OCI-LY3 (cell line): ENCODE data around the gene ATXN2.
A peak's percentile ranks its signal among the peaks of the same experiment; 100 is the strongest.
"Not testable (repeated sequence)": the region's sequence is repeated elsewhere in the genome, so short reads cannot be mapped to it uniquely, and the experiment has no call there.

Source experiments
- H2AFZ ChIP-seq: fragments of 200-600, 300-600 bp; shearing (Covaris generic); 2 replicates; pipeline ENCODE4 v1.6.0; 2014; ENCODE audit warnings: antibody characterized with exemption, low read depth, low read length
- H3K27ac ChIP-seq: fragments of 200-600, 300-600 bp; sonication (generic); 2 replicates; pipeline ENCODE4 v1.5.1; 2014; ENCODE audit warnings: mild to moderate bottlenecking, low read length, moderate library complexity, mixed read lengths
- H3K27me3 ChIP-seq: fragments of 200-600, 300-600 bp; sonication (generic); 2 replicates; pipeline ENCODE4 v1.6.1; 2014; ENCODE audit warnings: low read depth, low read length, mixed read lengths
- H3K36me3 ChIP-seq: fragments of 200-600, 300-600 bp; sonication (generic); replicated peaks from 2 replicates; pipeline ENCODE3; 2014; ENCODE audit warnings: low read depth, low read length, mixed read lengths
- H3K4me1 ChIP-seq: fragments of 300-600, 200-600 bp; sonication (generic); 2 replicates; pipeline ENCODE4 v1.6.1; 2014; ENCODE audit warnings: low read length, mixed read lengths
- H3K4me2 ChIP-seq: fragments of 200-600, 300-600 bp; sonication (generic); 2 replicates; pipeline ENCODE4 v1.6.1; 2014; ENCODE audit warnings: low read length, mixed read lengths
- H3K4me3 ChIP-seq: fragments of 300-600, 200-600 bp; sonication (generic); 2 replicates; pipeline ENCODE4 v1.5.1; 2014; ENCODE audit warnings: antibody characterized with exemption, mild to moderate bottlenecking, low read length, moderate library complexity
- H3K79me2 ChIP-seq: fragments of 300-600, 200-600 bp; shearing (Covaris generic); 2 replicates; pipeline ENCODE4 v1.6.1; 2014; ENCODE audit warnings: mild to moderate bottlenecking, low read length, mixed read lengths
- H3K9ac ChIP-seq: fragments of 300-600, 200-600 bp; shearing (Covaris generic); 2 replicates; pipeline ENCODE4 v1.6.0; 2014; ENCODE audit warnings: mild to moderate bottlenecking, low read length, moderate library complexity
- H3K9me3 ChIP-seq: fragments of 200-600, 300-600 bp; shearing (Covaris generic); 2 replicates; pipeline ENCODE4 v1.6.1; 2014; ENCODE audit warnings: low read length, mixed read lengths; ENCODE audit not compliant: insufficient read depth
- H4K20me1 ChIP-seq: fragments of 200-600, 300-600 bp; sonication (generic); 2 replicates; pipeline ENCODE4 v1.6.1; 2016; ENCODE audit warnings: low read length, mixed read lengths; ENCODE audit not compliant: insufficient read depth
- EZH2phosphoT487 ChIP-seq: fragments of 200-600 bp; shearing (Covaris generic); IDR thresholded peaks from 2 replicates; pipeline ENCODE4 v1.6.1; 2018; ENCODE audit warnings: antibody characterized with exemption, mixed run types, low read depth
- TF ChIP-seq, protein P1 (sequence below): fragments of 200-600, 300-600 bp; sonication (generic); IDR thresholded peaks from 2 replicates; pipeline ENCODE4 v1.5.1; 2014; ENCODE audit warnings: antibody characterized with exemption, low read length, low read depth

ATXN2 gene

DNA sequence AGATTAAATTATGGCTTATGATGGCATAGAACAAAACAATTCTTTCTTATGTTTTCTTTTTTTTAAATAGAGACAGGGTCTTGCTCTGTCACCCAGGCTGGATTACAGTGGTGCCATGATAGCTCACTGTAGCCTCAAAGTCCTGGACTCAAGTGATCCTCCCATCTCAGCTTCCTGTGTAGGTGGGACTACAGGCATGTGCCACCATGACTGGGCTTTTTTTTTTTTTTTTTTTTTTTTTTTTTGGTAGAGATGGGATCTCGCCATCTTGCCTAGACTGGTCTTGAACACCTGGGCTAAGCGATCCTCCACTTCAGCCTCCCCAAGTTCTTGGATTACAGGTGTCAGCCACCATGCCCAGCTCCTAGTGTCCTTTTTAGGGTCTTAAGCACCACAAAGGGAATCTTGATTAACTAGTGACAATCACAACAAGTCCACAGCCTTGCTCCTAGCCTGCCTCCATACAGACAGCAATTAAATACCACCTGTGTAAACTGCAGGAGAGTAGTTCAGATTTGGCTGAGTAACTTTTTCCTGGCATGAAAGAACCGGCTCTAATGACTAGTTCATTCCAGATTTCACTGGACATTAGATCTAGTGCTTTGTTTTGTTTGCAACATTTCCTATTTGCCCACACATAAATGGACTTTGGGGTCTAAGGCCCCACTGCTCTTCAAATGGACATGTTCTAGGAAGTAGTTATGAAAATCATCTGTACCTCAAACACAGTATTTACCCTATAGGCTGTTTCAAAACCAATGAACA lies 131.8 kb downstream of the ATXN2 start:
- H3K4me2 ChIP-seq: no peak overlapping the region
- no peaks in the 10 kb centered on the region for H3K79me2 ChIP-seq
- no peaks in the 10 kb centered on the region for H3K9me3 ChIP-seq
- no peak overlapping the region for H3K4me3 ChIP-seq
- H3K27me3 ChIP-seq: no peaks in the 10 kb centered on the region
- peaks cover 31% of the 10 kb centered on the region for H3K36me3 ChIP-seq
- TF ChIP-seq, protein P1, sequence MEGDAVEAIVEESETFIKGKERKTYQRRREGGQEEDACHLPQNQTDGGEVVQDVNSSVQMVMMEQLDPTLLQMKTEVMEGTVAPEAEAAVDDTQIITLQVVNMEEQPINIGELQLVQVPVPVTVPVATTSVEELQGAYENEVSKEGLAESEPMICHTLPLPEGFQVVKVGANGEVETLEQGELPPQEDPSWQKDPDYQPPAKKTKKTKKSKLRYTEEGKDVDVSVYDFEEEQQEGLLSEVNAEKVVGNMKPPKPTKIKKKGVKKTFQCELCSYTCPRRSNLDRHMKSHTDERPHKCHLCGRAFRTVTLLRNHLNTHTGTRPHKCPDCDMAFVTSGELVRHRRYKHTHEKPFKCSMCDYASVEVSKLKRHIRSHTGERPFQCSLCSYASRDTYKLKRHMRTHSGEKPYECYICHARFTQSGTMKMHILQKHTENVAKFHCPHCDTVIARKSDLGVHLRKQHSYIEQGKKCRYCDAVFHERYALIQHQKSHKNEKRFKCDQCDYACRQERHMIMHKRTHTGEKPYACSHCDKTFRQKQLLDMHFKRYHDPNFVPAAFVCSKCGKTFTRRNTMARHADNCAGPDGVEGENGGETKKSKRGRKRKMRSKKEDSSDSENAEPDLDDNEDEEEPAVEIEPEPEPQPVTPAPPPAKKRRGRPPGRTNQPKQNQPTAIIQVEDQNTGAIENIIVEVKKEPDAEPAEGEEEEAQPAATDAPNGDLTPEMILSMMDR: no peak
- TF ChIP-seq EZH2phosphoT487: no peak
- H3K27ac ChIP-seq: no peak overlapping the region
- no peak overlapping the region for H2AFZ ChIP-seq
- H4K20me1 ChIP-seq: no peaks in the 10 kb centered on the region
- peaks cover 14% of the 10 kb centered on the region for H3K4me1 ChIP-seq
- no peak overlapping the region for H3K9ac ChIP-seq

DNA sequence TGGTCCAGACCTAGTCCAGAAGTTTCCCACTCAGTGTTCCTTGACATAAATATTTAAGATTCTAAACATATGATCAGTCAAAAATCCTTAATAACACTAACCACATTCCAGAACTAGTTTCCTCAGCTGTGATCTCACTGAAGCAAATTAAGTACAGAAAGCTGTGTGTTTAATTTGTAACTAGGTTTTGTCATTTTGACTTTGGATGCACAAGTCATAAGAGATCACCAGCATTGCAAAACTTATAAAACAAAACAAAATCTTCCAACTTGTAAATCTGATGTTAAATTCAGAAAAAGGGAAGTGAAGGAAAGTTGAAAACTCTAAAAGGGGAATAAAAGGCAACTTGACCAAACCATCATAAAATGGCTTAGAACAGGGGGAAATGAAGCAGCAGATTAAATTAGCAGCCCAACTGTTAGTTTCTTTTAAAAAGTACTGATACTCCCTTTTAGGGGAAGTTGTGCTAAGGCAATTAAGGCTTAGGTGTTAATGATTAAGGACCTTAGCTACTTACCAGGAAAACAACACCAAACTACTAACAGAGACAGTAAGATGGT lies 136.8 kb downstream of the ATXN2 start:
- H3K4me2 ChIP-seq: peak overlapping the region; percentile 48
- H3K4me3 ChIP-seq: 0 out of 2 replicates have a peak overlapping the region, but pooled peaks have one; percentile 21
- H3K27ac ChIP-seq: peak overlapping the region; percentile 65
- peak overlapping the region; percentile 31 for H3K9ac ChIP-seq
- no peaks in the 10 kb centered on the region for H3K9me3 ChIP-seq
- no peak overlapping the region for H2AFZ ChIP-seq
- no peaks in the 10 kb centered on the region for H4K20me1 ChIP-seq
- H3K79me2 ChIP-seq: no peaks in the 10 kb centered on the region
- TF ChIP-seq, protein P1: no peak
- TF ChIP-seq EZH2phosphoT487: no peak
- no peaks in the 10 kb centered on the region for H3K27me3 ChIP-seq
- peaks cover 10% of the 10 kb centered on the region for H3K36me3 ChIP-seq
- peaks cover 18% of the 10 kb centered on the region for H3K4me1 ChIP-seq

DNA sequence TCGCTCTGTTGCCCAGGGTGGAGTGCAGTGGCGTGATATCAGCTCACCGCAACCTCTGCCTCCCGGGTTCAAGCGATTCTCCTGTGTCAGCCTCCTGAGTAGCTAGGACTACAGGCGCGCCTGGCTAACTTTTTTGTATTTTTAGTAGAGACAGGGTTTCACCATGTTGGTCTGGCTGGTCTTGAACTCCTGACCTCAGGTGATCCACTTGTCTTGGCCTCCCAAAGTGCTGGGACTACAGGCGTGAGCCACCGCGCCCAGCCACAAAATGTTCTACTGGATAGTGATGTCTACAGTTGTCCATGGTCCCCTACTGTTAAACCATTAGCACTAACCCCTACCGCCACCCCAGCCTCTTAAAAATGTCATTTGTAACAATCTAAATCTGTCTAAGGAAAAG lies 139.0 kb downstream of the ATXN2 start:
- peaks cover 26% of the 10 kb centered on the region for H3K36me3 ChIP-seq
- not testable (repeated sequence) for H3K4me2 ChIP-seq, H3K4me3 ChIP-seq, H4K20me1 ChIP-seq, H3K9me3 ChIP-seq, H2AFZ ChIP-seq, H3K27me3 ChIP-seq, H3K27ac ChIP-seq, H3K9ac ChIP-seq, H3K79me2 ChIP-seq
- peaks cover 18% of the 10 kb centered on the region for H3K4me1 ChIP-seq

DNA sequence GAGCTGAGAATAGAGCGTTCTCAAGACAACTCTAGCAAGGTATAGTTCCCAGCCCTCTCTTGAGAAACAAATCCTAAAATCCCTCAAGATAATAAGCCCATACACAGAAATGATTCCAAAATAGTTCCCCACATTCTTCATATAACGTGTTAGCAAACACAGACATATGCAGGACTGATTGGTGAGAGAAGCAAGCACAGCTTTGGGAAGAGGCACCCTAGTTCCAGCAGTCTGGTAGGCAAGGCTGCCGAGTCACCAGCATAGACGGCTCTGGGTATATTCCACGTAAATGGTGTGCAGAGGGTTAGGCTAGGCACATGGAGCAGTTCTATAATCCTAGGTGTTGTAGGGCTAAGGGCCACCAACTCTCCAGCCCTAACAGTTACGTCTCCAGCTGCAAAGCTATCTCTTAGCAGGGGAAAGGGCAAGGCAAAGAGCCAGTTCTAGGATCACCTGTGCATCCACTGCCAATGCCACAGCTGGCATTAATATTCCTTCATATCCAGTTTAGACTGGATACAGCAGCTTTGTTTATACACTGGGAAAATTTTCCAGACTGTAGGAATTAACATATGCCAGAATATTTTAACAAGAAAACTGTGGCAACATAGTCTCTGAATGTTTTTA lies 140.5 kb downstream of the ATXN2 start:
- no peak overlapping the region for H3K4me2 ChIP-seq
- H3K27ac ChIP-seq: no peak overlapping the region
- 0 out of 2 replicates have a peak, but pooled peaks cover 12% of the 10 kb centered on the region for H4K20me1 ChIP-seq
- H3K9ac ChIP-seq: no peak overlapping the region
- peaks cover 37% of the 10 kb centered on the region for H3K36me3 ChIP-seq
- H3K27me3 ChIP-seq: no peaks in the 10 kb centered on the region
- H2AFZ ChIP-seq: no peak overlapping the region
- H3K4me3 ChIP-seq: no peak overlapping the region
- TF ChIP-seq EZH2phosphoT487: no peak
- TF ChIP-seq, protein P1: no peak
- H3K79me2 ChIP-seq: no peaks in the 10 kb centered on the region
- peaks cover 18% of the 10 kb centered on the region for H3K4me1 ChIP-seq
- no peaks in the 10 kb centered on the region for H3K9me3 ChIP-seq
